ENCODE results near the gene MRC1.

- no peak for TF ChIP-seq POLR2A (IDR thresholded peaks at IDR 0.05; ENCODE audit: low read depth, low read length)
- TF ChIP-seq CTCF (IDR thresholded peaks at IDR 0.05; ENCODE audit: extremely low read depth in 1 of 2, insufficient read depth in 1 of 2, low read depth in 1 of 2, low read length in 2 of 2): no peak
- no peak for TF ChIP-seq POLR2AphosphoS5 (IDR thresholded peaks at IDR 0.05; ENCODE audit: insufficient read depth, low read depth, low read length)
- no peak for TF ChIP-seq EZH2 (IDR thresholded peaks at IDR 0.05; ENCODE audit: borderline replicate concordance, low read depth, low read length, severe bottlenecking)
- no peak for TF ChIP-seq MAX (IDR thresholded peaks at IDR 0.05; ENCODE audit: insufficient read depth, insufficient read length)
- no peak for TF ChIP-seq FOS (IDR thresholded peaks at IDR 0.05; ENCODE audit: borderline replicate concordance, insufficient read depth, low read length)
- TF ChIP-seq MYC (IDR thresholded peaks at IDR 0.05; ENCODE audit: low read depth, low read length): no peak
- no peak for TF ChIP-seq GATA2 (IDR thresholded peaks at IDR 0.05; ENCODE audit: insufficient read depth, insufficient read length, low read depth, low read length)
Observed at GRCh38 chr10:17795083-17795482, 14.1 kb upstream of the MRC1 start.
